ENCODE measurements around the gene F12.

DNA sequence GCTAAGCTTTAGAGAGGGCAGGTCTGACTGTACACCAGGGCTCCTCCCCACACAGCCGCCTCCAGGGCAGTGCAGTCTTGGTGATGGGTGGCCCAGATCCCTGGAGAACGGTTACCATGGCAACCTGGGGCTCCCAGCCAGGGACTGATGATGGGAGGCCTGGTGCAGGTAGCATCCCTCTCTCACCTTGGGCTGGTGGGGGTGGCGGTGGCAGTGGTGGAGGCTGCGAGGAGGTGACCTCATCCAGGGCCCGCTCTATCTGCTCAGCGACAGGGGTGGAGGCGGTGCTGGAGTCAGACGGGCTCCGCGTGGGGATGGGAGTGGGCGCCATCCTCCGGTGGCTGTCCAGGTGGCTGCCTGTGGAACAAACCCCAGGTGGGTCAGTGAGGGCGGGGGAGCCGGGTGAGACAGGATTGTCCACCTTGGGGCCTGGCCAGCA lies 49.6 kb upstream of the F12 start:
- TF ChIP-seq CTCF (IDR thresholded peaks at IDR 0.05; ENCODE audit: low read length): no peak
- no peak for TF ChIP-seq EZH2 (IDR thresholded peaks at IDR 0.05; ENCODE audit: borderline replicate concordance, low read length)

Data from OCI-LY1 (cell line).